HepG2 (cell line): ENCODE results near the gene SETD1B. TPM values are rescaled to one million over a fixed set of nuclear protein-coding genes. Genes with fewer than 3 reads are reported as not detected.
A peak's percentile ranks its signal among the peaks of the same experiment; 100 is the strongest.

ENCODE experiments used
- CREM ChIP-seq, 2 experiments: sonication (generic) in 1 of 2; formaldehyde crosslinking in 1 of 2; IDR thresholded peaks; 2 replicates each; pipeline versions ENCODE4 v1.4.0 to v1.6.1; 2016 to 2020; ENCODE audit warnings: antibody characterized with exemption in 1 of 2, mild to moderate bottlenecking in 1 of 2, missing genetic modification reagents in 1 of 2
- FOSL2 ChIP-seq: sonication (generic); formaldehyde crosslinking; IDR thresholded peaks from 2 replicates; pipeline ENCODE4 v1.4.0; 2020; ENCODE audit warnings: missing genetic modification reagents
- HIC2 ChIP-seq: sonication (generic); formaldehyde crosslinking; IDR thresholded peaks from 2 replicates; pipeline ENCODE4 v1.9.0; 2022; ENCODE audit warnings: low read depth, missing genetic modification reagents
- ISX ChIP-seq: sonication (generic); formaldehyde crosslinking; conservative IDR thresholded peaks from 2 replicates; pipeline ENCODE4 v1.5.0; 2020; ENCODE audit warnings: missing genetic modification reagents
- MXD3 ChIP-seq: IDR thresholded peaks from 2 replicates; pipeline ENCODE4 v1.6.1; 2016; ENCODE audit warnings: mild to moderate bottlenecking, missing biosample characterization, missing genetic modification reagents
- NKX3-1 ChIP-seq: sonication (generic); formaldehyde crosslinking; IDR thresholded peaks from 2 replicates; pipeline ENCODE4 v1.5.0; 2020; ENCODE audit warnings: missing genetic modification reagents
- NONO ChIP-seq, 2 experiments: fragments of 450-650 bp in 1 of 2; sonication (generic) in 1 of 2; formaldehyde crosslinking in 1 of 2; IDR thresholded peaks in 1 of 2; conservative IDR thresholded peaks in 1 of 2; 2 replicates each; pipeline versions ENCODE4 v1.6.1 to v1.8.0; 2017 to 2022; ENCODE audit warnings: mild to moderate bottlenecking in 1 of 2, missing genetic modification reagents in 1 of 2, moderate library complexity in 1 of 2
- NPAS2 ChIP-seq: sonication (generic); formaldehyde crosslinking; IDR thresholded peaks from 2 replicates; pipeline ENCODE4 v1.8.0; 2022; ENCODE audit warnings: mild to moderate bottlenecking, missing genetic modification reagents, borderline replicate concordance
- PLRG1 ChIP-seq: fragments of 450-650 bp; conservative IDR thresholded peaks from 2 replicates; pipeline ENCODE4 v1.6.1; 2016
- POLR2AphosphoS5 ChIP-seq: IDR thresholded peaks from 2 replicates; pipeline ENCODE4 v1.6.1; 2012; ENCODE audit warnings: low read depth, low read length
- PRDM4 ChIP-seq: sonication (generic); formaldehyde crosslinking; IDR thresholded peaks from 2 replicates; pipeline ENCODE4 v1.9.0; 2021; ENCODE audit warnings: missing genetic modification reagents, borderline replicate concordance
- RARG ChIP-seq: sonication (generic); formaldehyde crosslinking; IDR thresholded peaks from 2 replicates; pipeline ENCODE4 v1.4.0; 2020; ENCODE audit warnings: low read depth, mild to moderate bottlenecking, missing genetic modification reagents
- RBM22 ChIP-seq: fragments of 200-400 bp; formaldehyde crosslinking; optimal IDR thresholded peaks from 2 replicates; pipeline ENCODE3; 2017; ENCODE audit warnings: mild to moderate bottlenecking, low read length, moderate library complexity
- SALL1 ChIP-seq: sonication (generic); formaldehyde crosslinking; IDR thresholded peaks from 2 replicates; pipeline ENCODE4 v1.8.0; 2022; ENCODE audit warnings: mild to moderate bottlenecking, missing genetic modification reagents
- SALL2 ChIP-seq: sonication (generic); formaldehyde crosslinking; IDR thresholded peaks from 2 replicates; pipeline ENCODE4 v1.8.1; 2023; ENCODE audit warnings: mild to moderate bottlenecking, missing genetic modification reagents, inconsistent platforms
- SATB2 ChIP-seq: sonication (generic); formaldehyde crosslinking; IDR thresholded peaks from 2 replicates; pipeline ENCODE4 v1.5.0; 2020; ENCODE audit warnings: missing genetic modification reagents
- SIN3B ChIP-seq: fragments of 150-350 bp; IDR thresholded peaks from 2 replicates; pipeline ENCODE4 v1.6.1; 2014; ENCODE audit warnings: low read length
- SMAD9 ChIP-seq: sonication (generic); formaldehyde crosslinking; IDR thresholded peaks from 2 replicates; pipeline ENCODE4 v1.5.1; 2020; ENCODE audit warnings: mild to moderate bottlenecking, missing genetic modification reagents
- TRIM24 ChIP-seq: sonication (generic); formaldehyde crosslinking; IDR thresholded peaks from 2 replicates; pipeline ENCODE4 v1.8.0; 2022; ENCODE audit warnings: mild to moderate bottlenecking, missing genetic modification reagents
- ZNF251 ChIP-seq: sonication (generic); formaldehyde crosslinking; IDR thresholded peaks from 2 replicates; pipeline ENCODE4 v1.9.0; 2021; ENCODE audit warnings: mild to moderate bottlenecking, missing genetic modification reagents
- ZNF263 ChIP-seq: sonication (generic); formaldehyde crosslinking; IDR thresholded peaks from 2 replicates; pipeline ENCODE4 v1.4.0; 2020; ENCODE audit warnings: missing genetic modification reagents
- ZNF460 ChIP-seq: sonication (generic); formaldehyde crosslinking; IDR thresholded peaks from 2 replicates; pipeline ENCODE4 v1.5.1; 2020; ENCODE audit warnings: missing genetic modification reagents, mild to moderate bottlenecking, borderline replicate concordance
- ZNF781 ChIP-seq: sonication (generic); formaldehyde crosslinking; IDR thresholded peaks from 2 replicates; pipeline ENCODE4 v1.5.1; 2020; ENCODE audit warnings: borderline replicate concordance, mild to moderate bottlenecking, missing genetic modification reagents; ENCODE audit errors: not compliant biosample characterization
- polyA plus RNA-seq, 8 experiments: library from polyadenylated mRNA; depleted of rRNA in 3 of 8; stranded (reverse) in 7 of 8; unstranded in 1 of 8; fragments of >200 nt; fragmentation: Illumina TruSeq in 4 of 8; extraction: Trizol in 4 of 8; gene quantifications; 2 replicates each; pipeline versions ENCODE4 v1.2.1 to v1.2.3, GENCODE V29; 2011 to 2016; ENCODE audit warnings: low read depth in 4 of 8, missing spikeins in 1 of 8, mixed read lengths in 1 of 8; ENCODE audit not compliant: insufficient read depth in 1 of 8
- total RNA-seq, 5 experiments: library from RNA; depleted of rRNA; stranded (reverse); fragments of >200 nt; fragmentation: Illumina TruSeq; extraction: Trizol; gene quantifications; 2 replicates each; pipeline ENCODE4 v1.2.3, GENCODE V29; 2016; ENCODE audit warnings: low read depth in 1 of 5

SETD1B gene
- total and polyA plus RNA-seq, 2 of the 13 experiments (the other 11 are each of a cell fraction or from before 2014, with no cell fraction given): 1.1 to 1.4 TPM

GRCh38 chr12:121800694-121801594 lies 2.9 kb upstream of the SETD1B start (continued):
- no peak for TF ChIP-seq HIC2 (CRISPR knock-in tag)
- peak; percentile 46; the same call in 1 of the 2 replicates for TF ChIP-seq SALL1 (CRISPR knock-in tag)
- TF ChIP-seq PLRG1: no peak
- peak; percentile 33; the same call in 1 of the 2 replicates for TF ChIP-seq POLR2AphosphoS5
- TF ChIP-seq ISX (CRISPR knock-in tag): no peak
- no peak for TF ChIP-seq NPAS2
- peak; percentile 56 for TF ChIP-seq RBM22
- no peak for TF ChIP-seq SATB2
- TF ChIP-seq PRDM4 (CRISPR knock-in tag): no peak
- TF ChIP-seq ZNF781 (CRISPR knock-in tag): no peak
- TF ChIP-seq CREM (IDR thresholded peaks at IDR 0.05): no peak
- TF ChIP-seq CREM (CRISPR knock-in tag; IDR thresholded peaks at IDR 0.05): no peak
- no peak for TF ChIP-seq ZNF251 (CRISPR knock-in tag)
- TF ChIP-seq SMAD9 (CRISPR knock-in tag): no peak
- no peak for TF ChIP-seq MXD3 (CRISPR knock-in tag)
- no peak for TF ChIP-seq RARG (CRISPR knock-in tag)
- no peak for TF ChIP-seq SALL2 (CRISPR knock-in tag)
- TF ChIP-seq NKX3-1 (CRISPR knock-in tag): 0 out of 2 replicates have a peak, but pooled peaks have one; percentile 25
- TF ChIP-seq ZNF460 (CRISPR knock-in tag): no peak
- no peak for TF ChIP-seq NONO (IDR thresholded peaks at IDR 0.05)
- TF ChIP-seq NONO (CRISPR knock-in tag; conservative IDR thresholded peaks at IDR 0.05): peak; percentile 41; the same call in 1 of the 2 replicates
- peak; percentile 97 for TF ChIP-seq ZNF263 (CRISPR knock-in tag)
- TF ChIP-seq FOSL2 (CRISPR knock-in tag): peak; percentile 34
- TF ChIP-seq TRIM24: no peak
- TF ChIP-seq SIN3B: no peak
